AG04450 (cell line): ENCODE data around the gene FGD4. TPM values are rescaled to one million over a fixed set of nuclear protein-coding genes. Genes with fewer than 3 reads are reported as not detected.

ENCODE experiments used
- CTCF ChIA-PET: fragments of 300-600, 350-600 bp; formaldehyde crosslinking; extraction: SDS; loops from one replicate; lab custom pipeline; 2022; ENCODE audit warnings: antibody characterized with exemption, inconsistent platforms; lab: Charles Lee
- POLR2A ChIA-PET: fragments of 350-600 bp; formaldehyde crosslinking; extraction: SDS; loops from one replicate; lab custom pipeline; 2021; ENCODE audit warnings: antibody characterized with exemption, inconsistent platforms; lab: Yijun Ruan, JAX
- DNase-seq: peaks from one replicate; pipeline ENCODE4 v3.0.0-alpha.2; 2011; ENCODE audit warnings: low read depth, low spot score
- H3K27ac ChIP-seq: one replicate; pipeline ENCODE4 v1.5.1; 2012; ENCODE audit warnings: low read depth, low read length, control low read depth
- H3K27me3 ChIP-seq: one replicate; pipeline ENCODE4 v1.6.0; 2012; ENCODE audit warnings: low read length; ENCODE audit not compliant: control insufficient read depth, insufficient read depth
- H3K4me3 ChIP-seq: 2 replicates; pipeline ENCODE4 v1.5.1; 2011; ENCODE audit warnings: mild to moderate bottlenecking, low read depth, low read length, control low read depth
- H3K9me3 ChIP-seq: 2 replicates; pipeline ENCODE4 v1.5.1; 2012; ENCODE audit warnings: low read length; ENCODE audit not compliant: control insufficient read depth, insufficient read depth
- polyA plus RNA-seq: library from polyadenylated mRNA; depleted of rRNA; stranded (reverse); fragments of >200 nt; gene quantifications from 2 replicates; pipeline ENCODE4 v1.2.3, GENCODE V29; 2011
- TF ChIP-seq, protein P1 (sequence below): IDR thresholded peaks from 2 replicates; pipeline ENCODE4 v1.5.1; 2011; ENCODE audit warnings: low read depth, low read length, control low read depth, inconsistent platforms

The FGD4 gene
- polyA plus RNA-seq, 1 experiment, result 5.1 TPM

DNA sequence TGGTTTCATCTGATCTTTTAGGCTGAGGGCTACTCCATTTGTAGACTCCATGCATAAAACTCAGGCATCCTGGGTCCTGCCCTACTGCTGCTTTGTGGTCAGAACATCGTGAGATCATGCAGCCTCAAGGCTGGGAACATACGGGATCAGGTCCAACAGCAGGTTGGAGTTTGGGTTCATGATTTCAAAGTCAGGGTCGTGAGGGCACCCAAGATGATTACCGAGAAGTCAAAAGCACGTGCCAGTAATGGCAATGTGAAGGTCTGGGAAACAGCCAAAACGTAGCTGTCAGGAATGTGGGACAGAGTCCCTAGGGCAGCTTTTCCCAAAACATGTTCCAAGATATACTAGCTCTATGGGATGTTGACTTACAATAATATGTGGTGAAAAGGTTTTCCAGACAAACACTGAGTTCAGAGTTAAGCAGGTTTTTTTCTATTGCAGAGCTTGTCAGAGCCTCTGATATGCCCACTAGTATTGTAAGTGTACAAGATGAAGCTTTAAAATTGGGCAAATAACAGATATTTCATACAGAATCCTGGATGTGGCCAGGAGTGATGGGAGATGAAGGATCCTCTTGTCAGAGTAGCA, 149.4 kb downstream of the FGD4 start:
- ChIA-PET CTCF (interaction anchor here (0.5 kb wide), 1 partner anchor 181 kb away, joined by 4 read pairs; no protein-coding TSS in a partner anchor), POLR2A (interaction anchor here (0.9 kb wide), 1 partner anchor 15 kb away, joined by 3 read pairs; no protein-coding TSS in a partner anchor)
- Histone ChIP-seq H3K27ac (peak overlapping the region; percentile 41), H3K9me3 (no peaks in the 10 kb centered on the region), H3K4me3 (no peak overlapping the region), H3K27me3 (no peaks in the 10 kb centered on the region)
- no peak for DNase-seq
- TF ChIP-seq, protein P1, sequence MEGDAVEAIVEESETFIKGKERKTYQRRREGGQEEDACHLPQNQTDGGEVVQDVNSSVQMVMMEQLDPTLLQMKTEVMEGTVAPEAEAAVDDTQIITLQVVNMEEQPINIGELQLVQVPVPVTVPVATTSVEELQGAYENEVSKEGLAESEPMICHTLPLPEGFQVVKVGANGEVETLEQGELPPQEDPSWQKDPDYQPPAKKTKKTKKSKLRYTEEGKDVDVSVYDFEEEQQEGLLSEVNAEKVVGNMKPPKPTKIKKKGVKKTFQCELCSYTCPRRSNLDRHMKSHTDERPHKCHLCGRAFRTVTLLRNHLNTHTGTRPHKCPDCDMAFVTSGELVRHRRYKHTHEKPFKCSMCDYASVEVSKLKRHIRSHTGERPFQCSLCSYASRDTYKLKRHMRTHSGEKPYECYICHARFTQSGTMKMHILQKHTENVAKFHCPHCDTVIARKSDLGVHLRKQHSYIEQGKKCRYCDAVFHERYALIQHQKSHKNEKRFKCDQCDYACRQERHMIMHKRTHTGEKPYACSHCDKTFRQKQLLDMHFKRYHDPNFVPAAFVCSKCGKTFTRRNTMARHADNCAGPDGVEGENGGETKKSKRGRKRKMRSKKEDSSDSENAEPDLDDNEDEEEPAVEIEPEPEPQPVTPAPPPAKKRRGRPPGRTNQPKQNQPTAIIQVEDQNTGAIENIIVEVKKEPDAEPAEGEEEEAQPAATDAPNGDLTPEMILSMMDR, result no peak

DNA sequence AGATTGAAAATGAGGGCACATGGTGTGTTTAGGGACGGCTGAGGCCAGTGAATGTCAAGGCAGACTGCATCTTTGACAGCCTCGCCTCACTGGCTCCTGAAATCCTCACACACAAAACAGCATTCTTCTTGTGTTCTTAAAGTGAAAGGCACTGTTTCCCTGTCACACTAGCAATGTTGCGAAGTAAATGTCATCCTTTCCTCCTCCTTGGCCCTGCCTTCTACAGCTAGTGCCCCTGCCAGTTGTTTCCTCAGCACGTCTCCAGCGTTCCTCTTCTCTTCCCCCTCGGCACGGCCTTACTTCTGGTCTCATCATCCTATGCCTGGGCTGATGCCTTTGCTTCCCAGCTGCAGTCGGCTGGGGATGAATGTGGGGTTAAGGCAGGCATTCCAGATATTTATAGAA, 150.3 kb downstream of the FGD4 start:
- TF ChIP-seq, protein P1, result no peak
- ChIA-PET POLR2A (interaction anchor here (0.9 kb wide), 1 partner anchor 16 kb away, joined by 3 read pairs; no protein-coding TSS in a partner anchor), CTCF (no interaction called here)
- Histone ChIP-seq H3K27me3 (no peaks in the 10 kb centered on the region), H3K4me3 (peak overlapping the region; percentile 21), H3K9me3 (no peaks in the 10 kb centered on the region), H3K27ac (peak overlapping the region; percentile 4)
- no peak for DNase-seq

DNA sequence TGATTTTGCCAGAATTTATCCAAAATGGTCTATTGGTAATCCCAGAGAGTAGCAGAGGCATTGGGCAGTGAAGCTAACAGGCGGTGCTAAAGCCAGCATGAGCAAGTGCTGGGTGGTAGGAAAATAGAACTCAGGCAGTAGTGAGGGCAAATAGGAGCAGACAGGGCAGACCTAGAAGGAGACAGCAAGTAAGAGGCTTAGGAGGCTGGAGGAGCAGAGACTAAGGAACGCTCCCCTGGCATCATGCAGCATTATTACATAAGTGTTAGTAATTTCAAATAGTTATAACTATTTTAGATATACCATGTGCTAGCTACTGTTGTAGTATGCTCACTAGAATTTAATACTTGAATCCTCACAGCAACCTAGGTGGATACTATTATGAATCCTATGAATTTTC, 151.7 kb downstream of the FGD4 start:
- H3K27ac ChIP-seq, result no peak overlapping the region
- no peaks in the 10 kb centered on the region for H3K9me3 ChIP-seq
- no peaks in the 10 kb centered on the region for H3K27me3 ChIP-seq
- TF ChIP-seq, protein P1, result no peak
- ChIA-PET POLR2A (interaction anchor here (1.5 kb wide), 1 partner anchor 17 kb away, joined by 3 read pairs; no protein-coding TSS in a partner anchor), CTCF (no interaction called here)
- no peak overlapping the region for H3K4me3 ChIP-seq
- no peak for DNase-seq

DNA sequence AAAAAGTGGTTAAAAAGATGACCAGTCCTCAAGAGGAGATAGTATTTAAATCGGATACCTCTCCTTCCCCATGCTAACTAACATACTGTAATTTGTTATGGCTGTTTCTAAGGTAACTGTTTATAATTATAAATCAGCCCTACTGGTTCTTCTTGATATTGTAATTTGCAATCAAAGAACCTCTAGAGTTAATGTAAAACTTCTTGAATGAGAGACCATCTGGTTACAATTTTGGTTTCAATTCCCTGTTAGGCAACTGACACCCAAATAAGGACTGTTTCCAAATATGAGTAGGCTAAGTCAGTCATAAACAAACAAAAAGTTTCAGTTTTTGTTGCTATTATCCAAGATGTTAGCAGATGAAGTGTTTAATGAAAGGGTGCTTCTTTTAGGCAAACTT, 159.5 kb downstream of the FGD4 start:
- TF ChIP-seq, protein P1, result no peak
- Histone ChIP-seq H3K4me3 (no peak overlapping the region), H3K27ac (no peak overlapping the region), H3K9me3 (no peaks in the 10 kb centered on the region; the same call in 1 of the 2 replicates), H3K27me3 (no peaks in the 10 kb centered on the region)
- ChIA-PET POLR2A (no interaction called here), CTCF (no interaction called here)
- DNase-seq, result no peak

DNA sequence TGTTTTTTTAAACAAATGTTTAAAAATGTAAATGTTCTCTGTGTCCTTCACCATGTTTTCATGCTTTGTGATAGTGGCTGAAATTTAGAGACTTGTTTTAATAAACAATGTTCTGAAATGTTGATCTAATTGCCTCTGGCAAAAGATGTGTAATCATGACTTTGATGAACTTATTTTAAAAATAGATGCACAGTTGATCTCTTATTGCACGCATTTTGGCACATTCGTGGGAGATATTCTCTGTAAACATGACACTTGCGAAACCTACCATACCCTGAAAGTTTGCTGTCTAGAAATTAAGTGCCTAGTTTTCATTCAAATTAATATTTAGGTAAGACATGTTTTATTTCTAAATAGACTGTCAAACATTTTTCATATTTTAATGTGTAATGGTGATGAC, 160.1 kb downstream of the FGD4 start:
- H3K4me3 ChIP-seq, result no peak overlapping the region
- no peak for DNase-seq
- CTCF ChIA-PET, result no interaction called here
- TF ChIP-seq, protein P1, result no peak
- POLR2A ChIA-PET, result no interaction called here
- no peak overlapping the region for H3K27ac ChIP-seq
- H3K27me3 ChIP-seq, result no peaks in the 10 kb centered on the region
- no peaks in the 10 kb centered on the region; the same call in 1 of the 2 replicates for H3K9me3 ChIP-seq
